HepG2 (cell line): ENCODE data around the gene ABCC3. TPM values are rescaled to one million over a fixed set of nuclear protein-coding genes. Genes with fewer than 3 reads are reported as not detected.

ENCODE experiments used
- BORCS8-MEF2B ChIP-seq: sonication (generic); formaldehyde crosslinking; IDR thresholded peaks from 2 replicates; pipeline ENCODE4 v1.8.0; 2022; ENCODE audit warnings: mild to moderate bottlenecking, missing genetic modification reagents
- ELF4 ChIP-seq: sonication (generic); formaldehyde crosslinking; IDR thresholded peaks from 2 replicates; pipeline ENCODE4 v1.5.0; 2020; ENCODE audit warnings: missing genetic modification reagents, mild to moderate bottlenecking, moderate library complexity, borderline replicate concordance
- FOXC1 ChIP-seq: sonication (generic); formaldehyde crosslinking; IDR thresholded peaks from 2 replicates; pipeline ENCODE4 v1.8.0; 2022; ENCODE audit warnings: mild to moderate bottlenecking, missing genetic modification reagents, borderline replicate concordance
- MYNN ChIP-seq: sonication (generic); formaldehyde crosslinking; IDR thresholded peaks from 2 replicates; pipeline ENCODE4 v1.4.0; 2020; ENCODE audit warnings: mild to moderate bottlenecking, low read depth, missing genetic modification reagents
- NFAT5 ChIP-seq: sonication (generic); formaldehyde crosslinking; IDR thresholded peaks from 2 replicates; pipeline ENCODE4 v1.4.0; 2020; ENCODE audit warnings: missing genetic modification reagents
- NFIC ChIP-seq: IDR thresholded peaks from 2 replicates; pipeline ENCODE4 v1.6.1; 2012; ENCODE audit warnings: mild to moderate bottlenecking, low read length, inconsistent platforms
- TBX3 ChIP-seq: fragments of 450-650 bp; IDR thresholded peaks from 2 replicates; pipeline ENCODE4 v1.6.1; 2017; ENCODE audit warnings: antibody characterized with exemption, mild to moderate bottlenecking, inconsistent platforms, borderline replicate concordance
- TEAD3 ChIP-seq: optimal IDR thresholded peaks from 2 replicates; pipeline ENCODE3; 2016; ENCODE audit warnings: borderline replicate concordance
- ZNF121 ChIP-seq: sonication (generic); formaldehyde crosslinking; IDR thresholded peaks from 2 replicates; pipeline ENCODE4 v1.5.0; 2020; ENCODE audit warnings: mild to moderate bottlenecking, missing genetic modification reagents
- ZNF253 ChIP-seq: sonication (generic); formaldehyde crosslinking; IDR thresholded peaks from 2 replicates; pipeline ENCODE4 v1.8.0; 2022; ENCODE audit warnings: mild to moderate bottlenecking, missing genetic modification reagents, borderline replicate concordance
- ZNF567 ChIP-seq: sonication (generic); formaldehyde crosslinking; IDR thresholded peaks from 2 replicates; pipeline ENCODE4 v1.8.1; 2023; ENCODE audit warnings: mild to moderate bottlenecking, missing genetic modification reagents, borderline replicate concordance
- ZNF766 ChIP-seq: sonication (generic); formaldehyde crosslinking; IDR thresholded peaks from 2 replicates; pipeline ENCODE4 v1.5.0; 2020; ENCODE audit warnings: missing genetic modification reagents, borderline replicate concordance
- ZNF790 ChIP-seq: sonication (generic); formaldehyde crosslinking; IDR thresholded peaks from 2 replicates; pipeline ENCODE4 v1.8.0; 2022; ENCODE audit warnings: missing genetic modification reagents, mild to moderate bottlenecking, borderline replicate concordance
- polyA plus RNA-seq, 8 experiments: library from polyadenylated mRNA; depleted of rRNA in 3 of 8; stranded (reverse) in 7 of 8; unstranded in 1 of 8; fragments of >200 nt; fragmentation: Illumina TruSeq in 4 of 8; extraction: Trizol in 4 of 8; gene quantifications; 2 replicates each; pipeline versions ENCODE4 v1.2.1 to v1.2.3, GENCODE V29; 2011 to 2016; ENCODE audit warnings: low read depth in 4 of 8, missing spikeins in 1 of 8, mixed read lengths in 1 of 8; ENCODE audit not compliant: insufficient read depth in 1 of 8
- total RNA-seq, 5 experiments: library from RNA; depleted of rRNA; stranded (reverse); fragments of >200 nt; fragmentation: Illumina TruSeq; extraction: Trizol; gene quantifications; 2 replicates each; pipeline ENCODE4 v1.2.3, GENCODE V29; 2016; ENCODE audit warnings: low read depth in 1 of 5
- TF ChIP-seq, protein P1 (sequence below): IDR thresholded peaks from 2 replicates; pipeline ENCODE4 v1.6.1; 2016; ENCODE audit warnings: control low read depth
- TF ChIP-seq, protein P2 (sequence below): sonication (generic); formaldehyde crosslinking; IDR thresholded peaks from 2 replicates; pipeline ENCODE4 v1.5.0; 2020; ENCODE audit warnings: missing genetic modification reagents, mild to moderate bottlenecking, borderline replicate concordance

The ABCC3 gene
- total and polyA plus RNA-seq, 2 of the 13 experiments (the other 11 are each of a cell fraction or from before 2014, with no cell fraction given) = 25.2 to 50.7 TPM

DNA sequence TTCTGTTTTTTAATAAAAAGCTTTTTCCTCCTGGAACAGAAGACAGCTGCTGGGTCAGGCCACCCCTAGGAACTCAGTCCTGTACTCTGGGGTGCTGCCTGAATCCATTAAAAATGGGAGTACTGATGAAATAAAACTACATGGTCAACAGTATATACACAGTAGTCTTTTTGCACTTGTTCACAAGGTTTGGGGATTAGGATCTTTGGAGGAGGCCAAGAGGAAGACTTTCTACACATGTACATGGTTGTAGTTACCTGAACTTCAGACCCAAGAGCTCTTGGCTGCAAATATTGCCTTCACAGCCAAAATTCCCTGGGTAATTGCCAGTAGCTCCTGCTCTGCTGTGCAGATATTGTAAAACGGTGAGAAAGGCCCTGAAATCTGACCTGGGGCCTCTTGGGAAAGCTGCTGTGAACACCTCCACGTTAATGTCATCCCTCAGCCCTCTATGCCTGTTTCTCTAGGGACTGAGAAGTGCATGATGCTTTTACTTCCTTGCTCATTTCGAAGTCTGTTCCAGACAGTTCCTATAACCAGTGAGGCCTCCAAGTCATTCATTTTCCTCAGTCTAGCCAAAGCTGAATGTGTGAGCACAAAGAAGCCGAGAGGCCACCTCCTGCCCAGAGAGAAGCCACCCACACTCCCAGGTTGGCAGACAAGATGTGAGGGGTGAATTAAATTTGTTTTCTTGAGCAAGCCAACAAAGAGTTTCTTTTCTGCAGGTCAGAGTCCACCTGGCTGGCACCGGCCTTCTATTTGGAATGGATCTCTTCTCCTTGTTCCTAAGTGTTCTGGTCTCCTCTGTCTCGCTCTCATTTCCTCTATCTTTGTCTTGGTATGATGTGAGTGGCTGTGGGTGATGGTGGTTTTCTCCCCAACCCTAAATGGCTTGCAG is 57.1 kb downstream of the ABCC3 start (continued):
- TF ChIP-seq ZNF121 (CRISPR knock-in tag) = 0 out of 2 replicates have a peak, but pooled peaks have one; percentile 4
- TF ChIP-seq NFAT5 (CRISPR knock-in tag) = no peak
- peak; percentile 76; the same call in 1 of the 2 replicates for TF ChIP-seq ZNF766
- peak; percentile 22; the same call in 1 of the 2 replicates for TF ChIP-seq FOXC1 (CRISPR knock-in tag)
- no peak for TF ChIP-seq ZNF790 (CRISPR knock-in tag)
- TF ChIP-seq ELF4 (CRISPR knock-in tag) = peak; percentile 75; the same call in 1 of the 2 replicates
- no peak for TF ChIP-seq BORCS8-MEF2B (CRISPR knock-in tag)
- TF ChIP-seq, protein P1, sequence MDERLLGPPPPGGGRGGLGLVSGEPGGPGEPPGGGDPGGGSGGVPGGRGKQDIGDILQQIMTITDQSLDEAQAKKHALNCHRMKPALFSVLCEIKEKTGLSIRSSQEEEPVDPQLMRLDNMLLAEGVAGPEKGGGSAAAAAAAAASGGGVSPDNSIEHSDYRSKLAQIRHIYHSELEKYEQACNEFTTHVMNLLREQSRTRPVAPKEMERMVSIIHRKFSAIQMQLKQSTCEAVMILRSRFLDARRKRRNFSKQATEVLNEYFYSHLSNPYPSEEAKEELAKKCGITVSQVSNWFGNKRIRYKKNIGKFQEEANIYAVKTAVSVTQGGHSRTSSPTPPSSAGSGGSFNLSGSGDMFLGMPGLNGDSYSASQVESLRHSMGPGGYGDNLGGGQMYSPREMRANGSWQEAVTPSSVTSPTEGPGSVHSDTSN (CRISPR knock-in tag) = no peak
- 0 out of 2 replicates have a peak, but pooled peaks have one; percentile 24 for TF ChIP-seq ZNF567 (CRISPR knock-in tag)
- TF ChIP-seq TEAD3 (CRISPR knock-in tag) = no peak
- TF ChIP-seq NFIC = peak; percentile 67
- no peak for TF ChIP-seq MYNN (CRISPR knock-in tag)
- peak; percentile 10; the same call in 1 of the 2 replicates for TF ChIP-seq TBX3
- TF ChIP-seq ZNF253 (CRISPR knock-in tag) = no peak
- TF ChIP-seq, protein P2, sequence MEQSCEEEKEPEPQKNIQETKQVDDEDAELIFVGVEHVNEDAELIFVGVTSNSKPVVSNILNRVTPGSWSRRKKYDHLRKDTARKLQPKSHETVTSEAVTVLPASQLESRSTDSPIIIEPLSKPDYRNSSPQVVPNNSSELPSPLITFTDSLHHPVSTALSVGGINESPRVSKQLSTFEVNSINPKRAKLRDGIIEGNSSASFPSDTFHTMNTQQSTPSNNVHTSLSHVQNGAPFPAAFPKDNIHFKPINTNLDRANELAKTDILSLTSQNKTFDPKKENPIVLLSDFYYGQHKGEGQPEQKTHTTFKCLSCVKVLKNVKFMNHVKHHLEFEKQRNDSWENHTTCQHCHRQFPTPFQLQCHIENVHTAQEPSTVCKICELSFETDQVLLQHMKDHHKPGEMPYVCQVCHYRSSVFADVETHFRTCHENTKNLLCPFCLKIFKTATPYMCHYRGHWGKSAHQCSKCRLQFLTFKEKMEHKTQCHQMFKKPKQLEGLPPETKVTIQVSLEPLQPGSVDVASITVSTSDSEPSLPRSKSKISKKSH (CRISPR knock-in tag) = no peak
